ENCODE data around the gene TOMM6.

TOMM6 gene

GRCh38 chr6:41787219-41787917 is at the start of gene TOMM6:
Gene TOMM6, plus strand, starts transcription at chr6:41787694. Its CDS starts 4 bp downstream, at chr6:41787698.
- DNase-seq: peak; percentile 95

GRCh38 chr6:41739041-41739440 is 48.5 kb upstream of the TOMM6 start:
- no peak for DNase-seq

DNA sequence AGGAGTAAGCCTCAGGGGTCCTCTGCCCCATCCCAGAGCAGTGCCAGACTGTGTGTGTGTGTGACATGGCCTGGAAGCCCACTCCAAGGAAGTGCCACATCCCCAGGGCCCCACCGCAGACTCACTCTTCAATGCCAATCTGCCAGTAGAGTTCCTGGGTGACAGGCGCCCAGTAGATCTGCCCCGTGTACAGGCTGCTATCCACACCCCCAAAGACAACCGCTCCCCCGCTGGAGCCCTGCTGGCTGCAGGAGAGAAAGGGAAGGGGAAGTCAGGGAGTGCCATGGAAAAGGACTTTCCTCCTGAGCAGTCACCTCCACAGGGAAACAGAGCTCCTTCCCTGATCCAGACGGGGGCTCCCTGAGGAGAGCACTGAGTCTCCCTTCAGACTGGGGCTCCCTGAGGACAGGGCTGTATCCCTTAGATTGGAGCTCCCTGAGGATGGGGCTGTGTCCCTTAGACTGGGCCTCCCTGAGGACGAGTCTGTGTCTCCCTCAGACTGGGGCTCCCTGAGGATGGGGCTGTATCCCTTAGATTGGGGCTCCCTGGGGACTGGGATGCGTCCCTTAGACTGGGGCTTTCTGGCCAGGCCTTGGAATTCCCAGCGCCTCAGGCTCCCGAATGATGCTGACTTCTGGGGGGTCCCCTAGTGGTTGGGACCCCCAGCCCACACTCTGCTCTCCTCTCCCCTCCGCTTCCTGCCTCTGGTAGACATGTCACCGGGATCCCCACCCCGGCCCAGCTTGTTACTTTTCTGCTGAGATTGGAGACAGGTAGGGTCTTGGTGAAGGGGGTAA is 46.9 kb upstream of the TOMM6 start:
- no peak for DNase-seq

DNA sequence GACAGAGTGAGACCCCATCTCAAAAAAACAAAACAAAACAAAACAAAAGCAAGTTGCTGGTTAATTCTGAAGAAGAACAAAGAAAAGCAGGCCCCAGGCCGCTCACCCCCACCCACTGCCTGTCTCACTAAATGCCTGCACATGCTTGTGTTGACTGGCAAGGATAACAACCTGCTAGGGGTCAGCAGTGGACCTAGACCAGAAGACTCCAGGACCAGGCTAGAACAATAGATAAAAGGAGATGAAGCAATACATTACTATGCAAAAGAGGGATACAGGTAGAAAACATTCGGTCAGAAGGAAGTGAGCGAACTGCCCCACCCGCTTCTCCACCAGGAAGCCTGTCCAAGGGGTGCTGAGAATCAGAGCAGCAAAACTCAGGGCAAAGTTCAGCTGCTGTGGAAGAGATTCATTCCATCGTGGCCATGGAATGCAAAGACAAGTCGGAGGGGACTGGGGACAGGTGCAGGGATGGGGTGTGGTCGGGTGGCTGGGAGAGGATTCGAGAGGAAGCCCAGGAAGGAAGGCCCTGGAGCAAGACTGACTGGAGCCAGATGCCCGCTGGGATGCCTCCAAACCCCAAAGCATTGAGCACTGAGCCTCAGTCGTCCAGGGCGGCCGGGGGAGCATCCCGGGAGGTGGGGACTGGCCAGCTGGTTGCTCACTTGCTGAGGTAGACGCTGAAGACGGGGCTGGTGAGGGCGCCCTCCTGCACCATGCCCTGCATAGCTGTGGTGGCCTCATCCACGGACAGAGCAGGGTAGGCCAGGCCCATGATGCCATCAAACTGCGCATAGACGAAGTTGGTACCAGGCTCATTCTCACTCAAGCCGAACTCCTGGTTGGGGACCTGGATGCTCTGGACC is 45.6 kb upstream of the TOMM6 start:
- DNase-seq: no peak

DNA sequence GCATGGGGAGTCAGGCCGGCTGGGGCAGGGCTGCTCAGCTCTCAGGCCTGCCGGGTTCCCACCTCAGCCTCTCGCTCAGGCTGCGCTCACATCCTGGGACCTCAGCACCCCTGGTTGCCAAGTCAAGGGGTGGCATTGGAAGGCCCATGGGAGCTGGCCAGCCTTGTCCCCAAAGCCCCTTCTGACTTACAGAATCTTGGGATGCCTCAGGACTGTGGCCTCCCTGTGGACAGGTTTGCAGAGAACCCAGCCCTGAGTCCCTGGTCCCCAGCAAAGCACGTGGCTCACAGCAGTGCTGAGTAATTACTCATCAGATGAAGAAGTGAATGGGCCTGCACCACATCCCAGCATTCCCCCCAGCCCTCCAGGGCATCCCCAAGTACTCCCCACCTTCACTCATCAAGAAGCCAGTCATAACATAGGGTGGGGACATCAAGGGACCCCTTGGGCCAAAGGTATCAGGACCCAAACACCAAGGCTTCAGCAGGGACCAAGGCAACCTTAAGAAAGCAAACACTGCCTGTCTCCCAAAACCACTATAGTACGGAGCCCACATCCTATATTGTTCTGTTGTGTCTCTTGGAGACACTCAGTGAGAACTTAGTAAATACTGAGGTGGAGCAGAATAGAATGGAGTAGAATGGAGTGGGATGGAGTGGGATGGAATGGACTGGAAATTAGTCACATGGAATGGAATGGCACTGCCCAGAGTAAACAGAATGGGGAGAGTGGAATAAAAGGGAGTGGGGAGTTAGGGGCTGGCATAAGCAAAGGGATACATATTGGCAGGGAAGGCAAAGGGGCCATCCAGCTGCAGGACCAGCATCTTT is 43.9 kb upstream of the TOMM6 start:
- DNase-seq: no peak

GRCh38 chr6:41744236-41744787 is 43.2 kb upstream of the TOMM6 start:
- DNase-seq: no peak

DNA sequence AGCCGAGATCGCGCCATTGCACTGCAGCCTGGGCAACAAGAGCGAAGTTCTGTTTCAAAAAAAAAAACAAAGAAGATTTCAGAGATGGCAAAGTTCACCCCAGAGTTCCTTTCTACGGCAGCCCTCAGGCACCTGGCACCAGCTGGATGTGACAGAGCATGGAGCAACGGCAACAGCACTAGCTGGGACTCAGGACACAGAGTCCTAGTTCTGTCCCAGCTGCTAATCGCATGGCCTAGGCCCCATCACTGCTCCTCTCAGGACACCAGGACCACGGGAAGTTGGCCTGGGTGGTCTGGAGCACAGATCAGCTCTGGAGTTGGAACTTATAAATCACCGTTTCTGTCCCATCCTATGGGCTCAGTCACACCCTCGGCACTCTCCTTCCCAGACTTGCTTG is 41.4 kb upstream of the TOMM6 start:
- no peak for DNase-seq

DNA sequence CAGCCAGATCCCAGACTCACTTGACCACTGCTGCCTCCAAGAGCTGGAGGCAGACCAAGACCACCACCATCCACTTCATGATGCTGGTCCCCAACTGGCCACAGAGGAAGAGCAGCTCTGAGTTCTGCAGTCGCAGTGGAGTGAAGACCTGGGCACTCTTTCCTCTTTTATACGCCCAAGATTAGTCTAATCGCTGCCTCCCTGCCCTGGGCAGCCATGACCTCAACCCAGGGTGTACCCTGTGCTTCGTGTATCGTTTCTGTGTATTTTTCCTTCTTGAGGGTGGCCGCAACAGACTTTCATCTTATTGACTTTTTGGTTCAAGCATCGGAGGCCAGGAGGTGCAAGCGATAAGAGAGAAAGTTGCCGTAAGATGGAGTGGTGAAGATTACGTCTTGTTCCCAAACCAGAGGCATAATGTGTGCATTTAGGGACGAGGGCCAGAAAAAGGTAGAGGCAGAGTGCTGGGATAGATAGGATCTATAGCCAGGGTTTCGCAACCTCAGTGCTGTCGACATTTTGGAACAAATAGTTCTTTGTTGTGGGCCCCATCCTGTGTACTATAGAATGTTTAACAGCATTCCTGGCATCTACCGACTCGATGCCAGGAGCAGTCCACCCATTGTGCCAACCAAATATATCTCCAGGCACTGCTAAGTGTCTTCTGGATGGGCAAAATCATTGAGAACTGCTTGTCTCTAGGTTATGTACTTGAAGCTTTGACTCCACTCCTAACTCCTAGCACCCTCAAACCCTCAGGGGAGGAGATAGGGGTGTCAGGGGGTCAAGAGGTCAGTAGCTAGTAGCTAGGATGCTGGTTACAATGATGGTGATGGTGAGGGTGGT is 40.0 kb upstream of the TOMM6 start, which contains the start of gene PGC:
PGC (minus strand) TSS at position 142 of the 846 bp plus-strand sequence; CDS start at position 79, 63 bp downstream.
- DNase-seq: no peak

DNA sequence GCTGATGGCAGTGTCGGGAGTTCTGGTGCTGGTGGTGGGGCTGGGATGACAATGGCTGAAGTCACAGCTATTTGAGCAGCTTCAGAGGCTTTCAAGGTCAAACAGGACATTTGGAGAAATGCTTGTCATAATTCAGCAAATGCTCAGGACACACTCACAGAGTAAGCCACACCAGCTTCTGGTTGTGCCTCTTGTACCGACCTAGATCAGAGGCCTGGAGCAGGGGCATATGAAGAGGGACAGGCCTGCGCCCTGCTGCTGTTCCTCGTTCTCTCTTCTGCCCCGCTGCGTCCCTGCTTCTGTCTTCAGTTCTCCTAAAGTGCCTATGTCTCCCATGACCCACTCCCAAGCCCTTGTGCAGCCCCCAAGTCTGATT is 39.4 kb upstream of the TOMM6 start:
- no peak for DNase-seq

- DNase-seq: no peak
Observed at GRCh38 chr6:41748542-41748941, 39.0 kb upstream of the TOMM6 start.

DNA sequence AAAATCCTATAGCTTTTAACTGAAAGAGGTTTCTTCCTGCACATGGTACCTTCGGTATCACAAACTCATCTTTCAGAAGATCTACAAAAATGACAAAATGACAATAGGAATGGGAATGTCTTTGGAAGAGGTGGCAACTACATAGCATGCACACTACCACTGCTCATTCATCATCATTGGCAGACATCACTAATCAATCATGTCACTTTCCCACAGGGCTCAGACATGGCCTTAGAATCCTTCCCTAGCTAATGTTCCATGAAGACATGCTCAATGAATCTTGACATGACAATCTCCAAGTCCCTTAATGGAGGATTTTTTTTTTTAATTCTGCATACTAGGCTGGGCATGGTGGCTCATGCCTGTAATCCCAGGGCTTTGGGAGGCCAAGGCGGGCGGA is 37.1 kb upstream of the TOMM6 start:
- no peak for DNase-seq

GRCh38 chr6:41755895-41756294 is 31.6 kb upstream of the TOMM6 start:
- no peak for DNase-seq

DNA sequence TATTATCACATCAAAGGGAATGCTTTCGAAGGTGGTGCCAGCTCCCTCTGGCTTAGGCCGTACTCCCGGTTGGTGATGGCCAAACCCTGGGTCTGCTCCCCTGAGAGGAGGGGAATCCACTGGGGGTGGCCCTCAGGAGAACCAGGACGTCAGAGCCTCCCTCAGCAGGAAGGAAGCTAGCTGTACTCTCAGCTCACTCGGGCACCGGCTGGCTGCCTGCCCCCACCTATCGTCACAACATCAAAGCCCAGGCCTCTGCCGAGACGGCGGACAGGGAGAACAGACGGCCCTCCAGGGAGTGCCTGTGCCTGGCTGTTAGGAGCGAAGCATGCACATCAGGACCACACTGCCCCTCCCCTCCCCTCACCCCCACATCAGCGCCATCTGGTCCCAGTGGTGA is 31.1 kb upstream of the TOMM6 start:
- no peak for DNase-seq

- DNase-seq: no peak
Observed at GRCh38 chr6:41757271-41757670, 30.2 kb upstream of the TOMM6 start.

DNA sequence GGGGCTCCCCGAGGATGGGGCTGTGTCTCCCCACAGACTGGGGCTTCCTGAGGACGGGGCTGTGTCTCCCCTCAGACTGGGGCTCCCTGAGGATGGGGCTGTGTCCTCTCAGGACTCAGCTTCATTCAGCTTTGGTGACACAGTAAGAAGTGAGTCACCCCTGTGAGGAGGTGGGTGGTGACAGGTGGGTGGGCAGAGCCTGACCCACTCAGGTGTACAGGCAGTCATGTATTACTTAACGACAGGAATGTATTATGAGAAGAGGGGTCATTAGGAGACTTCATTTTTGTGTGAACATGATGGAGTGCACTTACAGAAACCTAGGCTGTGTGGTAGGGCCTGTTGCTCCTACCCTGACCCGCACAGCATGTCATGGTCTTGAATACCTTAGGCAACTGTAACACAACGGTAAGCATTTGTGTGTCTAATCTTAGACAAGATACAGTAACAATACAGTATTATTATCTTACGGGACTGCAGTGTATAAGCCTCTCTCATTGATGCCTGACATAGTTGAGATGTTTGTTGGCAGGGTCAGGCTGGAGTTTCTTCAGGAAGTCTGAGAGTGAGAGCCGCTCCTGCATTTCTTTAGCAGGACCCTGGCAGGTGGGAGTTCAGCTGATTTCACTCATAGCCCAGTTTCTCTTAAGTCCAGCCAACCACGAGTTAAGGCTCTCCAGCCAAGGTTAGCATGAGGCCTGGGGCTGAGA is 29.4 kb upstream of the TOMM6 start:
- no peak for DNase-seq

DNA sequence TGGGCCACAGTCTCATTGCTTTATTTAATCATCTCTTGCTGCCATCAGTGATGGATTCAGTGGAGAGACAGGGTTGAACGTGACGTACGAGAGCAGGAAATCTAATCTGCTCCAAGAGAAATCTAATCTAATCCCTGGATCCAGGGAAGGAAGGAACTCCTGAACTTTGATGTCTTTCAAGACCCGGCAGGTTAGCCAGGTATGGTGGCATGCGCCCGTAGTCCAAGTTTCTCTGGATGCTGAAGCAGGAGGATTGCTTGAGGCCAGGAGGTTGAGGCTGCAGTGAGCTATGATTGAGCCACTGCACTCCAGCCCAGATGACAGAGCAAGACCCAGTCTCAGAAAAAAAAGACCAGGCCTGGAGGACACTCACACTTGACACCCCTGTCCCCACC is 28.9 kb upstream of the TOMM6 start:
- DNase-seq: no peak

- no peak for DNase-seq
Observed at GRCh38 chr6:41759106-41759904, 28.2 kb upstream of the TOMM6 start.

DNA sequence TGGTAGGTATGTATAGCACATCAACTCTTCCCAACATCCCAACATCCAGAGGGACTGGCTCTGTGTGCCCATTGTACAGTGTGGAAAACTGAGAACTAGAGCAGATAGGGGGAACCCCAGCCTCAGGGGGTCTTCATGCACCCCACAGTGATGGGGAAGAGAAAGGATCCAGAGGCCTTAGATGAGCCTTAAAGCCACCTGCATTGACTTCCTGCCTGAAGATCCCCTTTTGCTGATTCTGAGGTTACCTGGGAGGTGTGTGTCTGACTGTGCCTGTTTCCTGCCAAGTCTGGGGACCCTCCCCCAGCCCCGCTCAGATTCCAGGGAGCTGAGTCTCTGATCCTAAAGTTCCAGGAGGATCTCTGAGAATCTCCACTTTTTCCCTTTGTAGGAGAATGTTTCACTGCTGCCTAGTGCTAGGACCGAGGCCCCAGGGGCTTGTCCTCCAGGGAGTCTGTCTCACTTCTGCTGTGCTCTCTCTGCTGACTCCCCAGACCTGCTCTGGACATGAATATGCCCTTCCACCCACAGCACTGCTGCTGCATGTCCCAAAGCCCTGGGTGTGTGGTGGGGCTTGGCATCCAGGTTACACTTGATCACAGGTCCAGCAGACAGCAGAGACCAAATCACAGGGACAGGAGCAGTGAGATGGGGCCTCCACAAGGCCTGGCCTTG is 27.5 kb upstream of the TOMM6 start:
- DNase-seq: no peak

DNA sequence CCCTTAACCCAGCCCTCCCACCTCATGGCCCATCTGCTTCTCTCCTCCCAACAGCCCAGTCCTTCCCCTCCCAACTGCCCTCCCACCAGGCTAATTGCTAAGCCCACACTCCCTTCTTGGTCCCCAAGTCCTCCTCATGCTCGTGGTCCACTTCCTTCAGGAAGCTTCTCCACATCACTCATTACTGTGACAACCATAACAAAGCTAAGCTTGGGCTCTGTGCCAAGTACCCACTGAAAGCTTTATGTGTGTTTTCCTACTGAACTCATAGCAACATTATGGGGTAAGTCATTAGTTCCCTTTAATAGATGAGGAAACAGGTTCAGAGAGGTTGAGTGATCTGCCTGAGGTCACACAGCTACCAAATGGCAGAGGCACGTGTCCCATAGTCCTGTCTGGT is 24.0 kb upstream of the TOMM6 start:
- no peak for DNase-seq
